Activated B cell treated with CpG ODN at 0.5 μM for 24 hours (primary cell): Measurements from ENCODE around the gene SFSWAP. TPM values are rescaled to one million over a fixed set of nuclear protein-coding genes. Genes with fewer than 3 reads are reported as not detected.

Experiments
- ATAC-seq: fragments of 200-7000 bp; cut with Tn5 transposase; one replicate; pipeline ENCODE4 v1.10.0; 2021; ENCODE audit warnings: low read depth, mild to moderate bottlenecking, moderate library complexity
- CTCF ChIA-PET: fragments of 350-600 bp; sonication (Branson Sonifier 250); formaldehyde crosslinking; loops from one replicate; lab custom pipeline; 2021; ENCODE audit warnings: antibody characterized with exemption; lab: Charles Lee
- POLR2A ChIA-PET: fragments of 350-600 bp; sonication (Branson Sonifier 250); formaldehyde crosslinking; loops from one replicate; lab custom pipeline; 2021; ENCODE audit warnings: antibody characterized with exemption; lab: Charles Lee
- DNase-seq: peaks from one replicate; pipeline ENCODE4 v3.0.0; 2022
- H3K27ac Mint-ChIP-seq: one replicate; pipeline ENCODE4 v1.8.0; 2020; ENCODE audit warnings: mixed read lengths
- H3K27me3 Mint-ChIP-seq: one replicate; pipeline ENCODE4 v1.8.0; 2021; ENCODE audit warnings: mixed read lengths
- H3K36me3 Mint-ChIP-seq: one replicate; pipeline ENCODE4 v1.8.0; 2021; ENCODE audit warnings: low read depth, mixed read lengths
- H3K4me1 Mint-ChIP-seq: one replicate; pipeline ENCODE4 v1.8.0; 2021; ENCODE audit warnings: mixed read lengths
- H3K4me3 Mint-ChIP-seq: one replicate; pipeline ENCODE4 v1.8.0; 2020; ENCODE audit warnings: mild to moderate bottlenecking, mixed read lengths
- H3K9me3 Mint-ChIP-seq: one replicate; pipeline ENCODE4 v1.8.0; 2020; ENCODE audit warnings: mixed read lengths
- intact Hi-C: fragments of 100-400 bp; cut with micrococcal nuclease; formaldehyde crosslinking; loops from one replicate; pipeline ENCODE4 v1.15.1; 2024
- total RNA-seq: library from RNA; stranded (reverse); gene quantifications from 2 replicates; pipeline ENCODE4 v1.2.3, GENCODE V29; 2022
- TF ChIP-seq, protein P1 (sequence below): fragments of 200-600 bp; IDR thresholded peaks from one replicate; pipeline ENCODE4 v1.8.0; 2022; ENCODE audit warnings: antibody characterized with exemption, mild to moderate bottlenecking

SFSWAP gene
- total RNA-seq, 1 donor from 2014 or later, result 88.0 TPM

DNA sequence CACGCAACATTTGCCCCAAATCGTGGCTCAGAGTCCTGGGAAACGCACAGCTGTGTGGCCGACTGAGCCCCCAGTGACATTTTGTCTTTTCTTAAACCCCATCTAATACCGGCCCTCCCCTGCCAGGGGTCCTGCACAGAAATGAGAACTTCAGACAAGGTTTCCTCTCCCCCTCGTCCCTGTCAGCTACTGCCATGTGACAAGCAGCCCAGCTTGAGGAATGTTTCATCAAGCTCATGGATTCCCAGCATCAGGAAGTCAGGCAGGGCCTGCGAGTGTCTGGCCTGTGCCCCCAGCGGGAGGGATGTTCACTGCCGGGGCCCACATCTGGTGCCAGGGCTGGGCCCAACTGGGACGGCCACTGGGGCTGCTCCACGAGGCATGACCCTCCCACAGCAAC is 133.2 kb downstream of the SFSWAP start:
- CTCF ChIA-PET, result no interaction called here
- Mint-ChIP-seq H3K36me3 (peaks cover 8% of the 10 kb centered on the region), H3K27ac (no peak overlapping the region), H3K9me3 (no peaks in the 10 kb centered on the region), H3K27me3 (no peaks in the 10 kb centered on the region), H3K4me1 (no peaks in the 10 kb centered on the region), H3K4me3 (no peak overlapping the region)
- intact Hi-C loops, result no loop called here
- no peak for ATAC-seq
- DNase-seq, result no peak
- TF ChIP-seq, protein P1, sequence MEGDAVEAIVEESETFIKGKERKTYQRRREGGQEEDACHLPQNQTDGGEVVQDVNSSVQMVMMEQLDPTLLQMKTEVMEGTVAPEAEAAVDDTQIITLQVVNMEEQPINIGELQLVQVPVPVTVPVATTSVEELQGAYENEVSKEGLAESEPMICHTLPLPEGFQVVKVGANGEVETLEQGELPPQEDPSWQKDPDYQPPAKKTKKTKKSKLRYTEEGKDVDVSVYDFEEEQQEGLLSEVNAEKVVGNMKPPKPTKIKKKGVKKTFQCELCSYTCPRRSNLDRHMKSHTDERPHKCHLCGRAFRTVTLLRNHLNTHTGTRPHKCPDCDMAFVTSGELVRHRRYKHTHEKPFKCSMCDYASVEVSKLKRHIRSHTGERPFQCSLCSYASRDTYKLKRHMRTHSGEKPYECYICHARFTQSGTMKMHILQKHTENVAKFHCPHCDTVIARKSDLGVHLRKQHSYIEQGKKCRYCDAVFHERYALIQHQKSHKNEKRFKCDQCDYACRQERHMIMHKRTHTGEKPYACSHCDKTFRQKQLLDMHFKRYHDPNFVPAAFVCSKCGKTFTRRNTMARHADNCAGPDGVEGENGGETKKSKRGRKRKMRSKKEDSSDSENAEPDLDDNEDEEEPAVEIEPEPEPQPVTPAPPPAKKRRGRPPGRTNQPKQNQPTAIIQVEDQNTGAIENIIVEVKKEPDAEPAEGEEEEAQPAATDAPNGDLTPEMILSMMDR, result no peak
- POLR2A ChIA-PET, result no interaction called here

- no peak overlapping the region for H3K4me3 Mint-ChIP-seq
- no peaks in the 10 kb centered on the region for H3K27me3 Mint-ChIP-seq
- H3K4me1 Mint-ChIP-seq, result no peaks in the 10 kb centered on the region
- POLR2A ChIA-PET, result no interaction called here
- CTCF ChIA-PET, result no interaction called here
- no peaks in the 10 kb centered on the region for H3K9me3 Mint-ChIP-seq
- intact Hi-C loops, result no loop called here
- no peak for DNase-seq
- TF ChIP-seq, protein P1, result no peak
- no peak overlapping the region for H3K27ac Mint-ChIP-seq
- ATAC-seq, result no peak
- peaks cover 8% of the 10 kb centered on the region for H3K36me3 Mint-ChIP-seq
Measured at GRCh38 chr12:131844656-131845055, 133.8 kb downstream of the SFSWAP start.

DNA sequence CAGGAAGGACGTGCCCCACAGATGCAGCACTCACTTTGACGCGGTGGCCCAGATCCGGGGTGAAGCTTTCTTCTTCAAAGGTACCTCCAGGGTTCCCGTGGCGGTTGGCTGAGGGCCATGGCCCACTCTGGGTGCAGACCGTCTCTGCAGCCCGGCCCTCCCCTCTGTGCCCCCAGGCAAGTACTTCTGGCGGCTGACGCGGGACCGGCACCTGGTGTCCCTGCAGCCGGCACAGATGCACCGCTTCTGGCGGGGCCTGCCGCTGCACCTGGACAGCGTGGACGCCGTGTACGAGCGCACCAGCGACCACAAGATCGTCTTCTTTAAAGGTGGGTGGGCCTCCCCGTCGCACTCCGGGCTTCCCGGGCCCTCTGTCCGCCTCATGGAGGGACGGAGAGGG is 134.2 kb downstream of the SFSWAP start:
- Mint-ChIP-seq H3K27ac (no peak overlapping the region), H3K9me3 (no peaks in the 10 kb centered on the region), H3K4me3 (no peak overlapping the region), H3K4me1 (no peaks in the 10 kb centered on the region), H3K36me3 (peaks cover 8% of the 10 kb centered on the region), H3K27me3 (no peaks in the 10 kb centered on the region)
- intact Hi-C loops, result no loop called here
- DNase-seq (no peak), ATAC-seq (no peak)
- ChIA-PET POLR2A (no interaction called here), CTCF (no interaction called here)
- TF ChIP-seq, protein P1, result no peak

- DNase-seq (no peak), ATAC-seq (no peak)
- Mint-ChIP-seq H3K4me1 (peaks cover 4% of the 10 kb centered on the region), H3K27me3 (no peaks in the 10 kb centered on the region), H3K27ac (no peak overlapping the region), H3K4me3 (no peak overlapping the region), H3K36me3 (peaks cover 8% of the 10 kb centered on the region), H3K9me3 (no peaks in the 10 kb centered on the region)
- ChIA-PET POLR2A (no interaction called here), CTCF (no interaction called here)
- TF ChIP-seq, protein P1, result no peak
- intact Hi-C loops, result no loop called here
Measured at GRCh38 chr12:131847456-131847855, 136.6 kb downstream of the SFSWAP start.

DNA sequence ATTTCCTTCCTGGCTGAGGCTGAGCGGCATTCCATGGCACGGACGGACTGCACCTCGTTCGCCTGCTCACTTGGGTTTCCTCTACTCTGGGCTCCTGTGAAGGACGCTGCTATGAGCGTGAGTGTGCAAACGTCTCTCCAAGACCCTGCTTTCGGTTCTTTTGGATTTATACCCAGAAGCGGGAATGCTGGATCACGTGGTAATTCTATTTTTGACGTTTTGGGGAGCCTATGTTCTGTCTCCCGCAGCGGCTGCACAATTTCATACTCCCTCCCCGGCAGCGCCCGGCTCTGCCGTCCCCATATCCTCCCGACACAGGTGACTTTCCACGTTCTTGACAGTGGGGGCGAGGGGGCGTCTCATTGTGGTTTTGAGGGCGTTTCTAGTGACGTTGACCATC is 137.9 kb downstream of the SFSWAP start:
- ChIA-PET CTCF (no interaction called here), POLR2A (no interaction called here)
- intact Hi-C loops, result no loop called here
- Mint-ChIP-seq H3K27me3 (no peaks in the 10 kb centered on the region), H3K36me3 (peaks cover 8% of the 10 kb centered on the region), H3K27ac (no peak overlapping the region), H3K4me3 (no peak overlapping the region), H3K4me1 (peaks cover 12% of the 10 kb centered on the region), H3K9me3 (no peaks in the 10 kb centered on the region)
- no peak for DNase-seq
- TF ChIP-seq, protein P1, result no peak
- ATAC-seq, result no peak

Other genes with a start within 250 kb of the SFSWAP start
- 8.2 and 11.3 TPM in 2 replicates for gene MMP17, start 117.3 kb downstream of the SFSWAP start, total RNA-seq
- 20.1 and 27.0 TPM in 2 replicates for gene ULK1, start 183.5 kb downstream of the SFSWAP start, total RNA-seq
- 51.5 and 60.3 TPM in 2 replicates for gene PUS1, start 218.2 kb downstream of the SFSWAP start, total RNA-seq
- 57.8 and 65.6 TPM in 2 replicates for gene EP400, start 238.9 kb downstream of the SFSWAP start, total RNA-seq